Effector memory CD8-positive, alpha-beta T cell (primary cell): Measurements from ENCODE around the gene ST6GALNAC6.

ENCODE experiments used
- ATAC-seq: fragments of 150-1000 bp; cut with Tn5 transposase; replicated peaks from 2 replicates; pipeline ENCODE4 v1.10.0; 2021; ENCODE audit warnings: mild to moderate bottlenecking, moderate library complexity
- DNase-seq, 3 experiments: peaks; one replicate each; pipeline ENCODE4 v3.0.0; 2021
- H3K27ac Mint-ChIP-seq, 2 donors: one replicate each; pipeline ENCODE4 v1.8.0; 2022; ENCODE audit warnings: mild to moderate bottlenecking in 2 of 2, mixed read lengths in 2 of 2, moderate library complexity in 2 of 2
- H3K27me3 Mint-ChIP-seq, 2 donors: one replicate each; pipeline ENCODE4 v1.8.0; 2022; ENCODE audit warnings: mixed read lengths in 2 of 2
- H3K36me3 Mint-ChIP-seq: one replicate; pipeline ENCODE4 v1.8.0; 2022; ENCODE audit warnings: mild to moderate bottlenecking, moderate library complexity, mixed read lengths; ENCODE audit not compliant: insufficient read depth
- H3K4me1 Mint-ChIP-seq, 2 donors: one replicate each; pipeline ENCODE4 v1.8.0; 2022; ENCODE audit warnings: low read depth in 2 of 2, mixed read lengths in 2 of 2
- H3K4me3 Mint-ChIP-seq, 2 donors: one replicate each; pipeline ENCODE4 v1.8.0; 2022; ENCODE audit warnings: mild to moderate bottlenecking in 2 of 2, mixed read lengths in 2 of 2, moderate library complexity in 2 of 2
- H3K9me3 Mint-ChIP-seq, 2 donors: one replicate each; pipeline ENCODE4 v1.8.0; 2022; ENCODE audit warnings: mixed read lengths in 2 of 2

Gene ST6GALNAC6

GRCh38 chr9:127928676-127929624 lies 29.5 kb upstream of the ST6GALNAC6 start:
- Mint-ChIP-seq H3K36me3 (peaks cover 35% of the 10 kb centered on the region), H3K27ac (no peak overlapping the region), H3K9me3 (no peaks in the 10 kb centered on the region), H3K4me1 (peaks cover 10 to 18% of the 10 kb centered on the region in 2 donors), H3K27me3 (peaks cover 7 to 9% of the 10 kb centered on the region in 2 donors), H3K4me3 (peak overlapping the region; percentile 51 to 78)
- ATAC-seq: no peak
- no peak for DNase-seq

GRCh38 chr9:127927988-127928675 lies 28.7 kb upstream of the ST6GALNAC6 start:
- Mint-ChIP-seq H3K4me1 (peaks cover 10 to 17% of the 10 kb centered on the region in 2 donors), H3K27me3 (peaks cover 7 to 9% of the 10 kb centered on the region in 2 donors), H3K9me3 (no peaks in the 10 kb centered on the region), H3K27ac (no peak overlapping the region), H3K4me3 (peak overlapping the region; percentile 44 to 51), H3K36me3 (peaks cover 35% of the 10 kb centered on the region)
- ATAC-seq: no peak
- no peak for DNase-seq

DNA sequence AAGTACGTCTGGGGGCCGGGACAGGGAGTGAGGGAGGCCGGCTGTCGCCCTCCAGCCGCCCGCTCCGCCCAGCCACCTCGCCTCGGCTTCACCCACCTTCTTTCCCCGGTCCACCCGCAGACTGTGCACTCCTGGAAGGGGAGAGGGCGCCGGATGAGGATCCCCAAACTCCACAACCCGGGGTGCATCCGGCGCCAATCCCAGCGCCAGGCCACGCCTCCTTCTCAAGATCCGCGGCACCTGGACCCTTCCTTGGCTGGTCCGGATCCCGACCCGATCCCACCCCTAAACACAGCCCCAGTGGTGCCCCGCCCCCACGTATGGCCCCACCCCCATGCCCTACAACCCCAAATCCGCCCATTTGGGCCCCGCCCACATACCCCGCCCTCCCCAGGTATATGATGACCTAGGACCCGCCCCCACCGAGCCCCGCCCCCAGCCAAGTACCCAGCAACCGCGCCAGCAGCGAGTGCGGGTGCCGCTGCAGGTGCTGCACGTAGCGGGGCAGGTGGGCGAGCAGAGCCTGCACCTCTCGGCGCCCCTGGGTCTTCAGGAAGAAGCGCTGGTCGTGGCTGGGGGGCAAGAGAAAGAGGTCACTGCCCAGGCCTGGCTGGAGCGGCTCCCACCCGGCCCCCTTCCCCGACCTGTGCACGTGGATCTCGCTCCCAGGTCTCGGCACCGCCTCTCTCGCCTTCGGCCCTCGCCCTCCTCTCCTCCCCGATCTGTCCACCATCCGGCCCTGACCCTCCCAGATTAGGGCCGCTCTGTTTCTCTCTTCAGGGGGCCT lies 28.0 kb upstream of the ST6GALNAC6 start:
- H3K4me1 Mint-ChIP-seq: peaks cover 6 to 14% of the 10 kb centered on the region in 2 donors
- H3K4me3 Mint-ChIP-seq: peak overlapping the region; percentile 59 to 71
- no peak overlapping the region for H3K27ac Mint-ChIP-seq
- DNase-seq (peak in 2 of 3 experiments; percentile 32 to 41), ATAC-seq (peak; percentile 55)
- peaks cover 7 to 9% of the 10 kb centered on the region in 2 donors for H3K27me3 Mint-ChIP-seq
- peaks cover 30% of the 10 kb centered on the region for H3K36me3 Mint-ChIP-seq
- H3K9me3 Mint-ChIP-seq: no peaks in the 10 kb centered on the region

GRCh38 chr9:127926906-127927200 lies 27.4 kb upstream of the ST6GALNAC6 start:
- H3K4me1 Mint-ChIP-seq: peaks cover 6 to 17% of the 10 kb centered on the region in 2 donors
- no peak overlapping the region for H3K27ac Mint-ChIP-seq
- H3K36me3 Mint-ChIP-seq: peaks cover 32% of the 10 kb centered on the region
- peak; percentile 2 for ATAC-seq
- DNase-seq: no peak
- H3K27me3 Mint-ChIP-seq: peaks cover 7 to 9% of the 10 kb centered on the region in 2 donors
- no peaks in the 10 kb centered on the region for H3K9me3 Mint-ChIP-seq
- H3K4me3 Mint-ChIP-seq: peak overlapping the region; percentile 59 to 71

GRCh38 chr9:127925959-127926905 lies 26.8 kb upstream of the ST6GALNAC6 start:
- Mint-ChIP-seq H3K27ac (no peak overlapping the region), H3K4me1 (peaks cover 3 to 17% of the 10 kb centered on the region in 2 donors), H3K4me3 (peak overlapping the region in 1 of 2 donors; percentile 71), H3K9me3 (no peaks in the 10 kb centered on the region), H3K36me3 (peaks cover 32% of the 10 kb centered on the region), H3K27me3 (peaks cover 7 to 9% of the 10 kb centered on the region in 2 donors)
- DNase-seq (no peak), ATAC-seq (no peak)

GRCh38 chr9:127924736-127925444 lies 25.5 kb upstream of the ST6GALNAC6 start:
- peaks cover 0 to 17% of the 10 kb centered on the region in 2 donors for H3K4me1 Mint-ChIP-seq
- DNase-seq (no peak), ATAC-seq (no peak)
- H3K4me3 Mint-ChIP-seq: no peak overlapping the region
- H3K27me3 Mint-ChIP-seq: peaks cover 7 to 9% of the 10 kb centered on the region in 2 donors
- H3K9me3 Mint-ChIP-seq: no peaks in the 10 kb centered on the region
- H3K27ac Mint-ChIP-seq: no peak overlapping the region
- H3K36me3 Mint-ChIP-seq: peaks cover 24% of the 10 kb centered on the region

- Mint-ChIP-seq H3K27ac (no peak overlapping the region), H3K36me3 (peaks cover 26% of the 10 kb centered on the region), H3K9me3 (no peaks in the 10 kb centered on the region), H3K4me3 (no peak overlapping the region), H3K27me3 (peaks cover 7 to 9% of the 10 kb centered on the region in 2 donors), H3K4me1 (peaks cover 0 to 20% of the 10 kb centered on the region in 2 donors)
- no peak for ATAC-seq
- no peak for DNase-seq
Observed at GRCh38 chr9:127923771-127924170, 24.4 kb upstream of the ST6GALNAC6 start.

GRCh38 chr9:127923046-127923445 lies 23.6 kb upstream of the ST6GALNAC6 start:
- Mint-ChIP-seq H3K4me1 (peaks cover 0 to 26% of the 10 kb centered on the region in 2 donors), H3K9me3 (no peaks in the 10 kb centered on the region), H3K36me3 (peaks cover 26% of the 10 kb centered on the region), H3K4me3 (no peak overlapping the region), H3K27me3 (peaks cover 7 to 9% of the 10 kb centered on the region in 2 donors), H3K27ac (no peak overlapping the region)
- DNase-seq (no peak), ATAC-seq (no peak)

DNA sequence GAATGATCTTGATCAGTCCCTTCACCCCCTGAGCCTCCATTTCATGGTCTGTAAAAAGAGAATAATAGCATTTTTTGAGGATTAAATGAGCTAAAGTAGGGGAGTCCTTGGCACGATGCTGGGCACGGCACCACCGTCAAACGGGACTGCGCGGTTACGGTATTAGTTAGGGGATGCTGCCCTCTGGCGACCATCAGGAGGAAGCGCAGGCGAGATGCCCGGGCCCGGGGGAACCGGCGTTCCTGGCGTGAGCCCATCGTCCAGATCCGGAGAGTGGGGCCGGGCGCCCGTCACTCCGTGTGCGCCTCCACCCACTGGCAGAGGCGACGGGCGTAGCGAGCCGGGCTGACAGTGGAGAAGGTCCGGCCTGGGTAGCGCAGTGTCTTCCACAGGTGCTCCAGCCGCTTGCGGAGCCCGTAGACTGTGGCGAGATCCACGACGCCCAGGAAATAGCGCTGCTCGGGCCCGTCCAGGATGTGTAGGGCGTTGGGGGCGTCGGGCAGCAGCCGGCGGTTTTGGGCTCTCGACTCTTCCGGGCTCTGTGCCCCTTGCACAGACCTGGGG lies 22.2 kb upstream of the ST6GALNAC6 start:
- ATAC-seq: peak; percentile 51
- H3K27ac Mint-ChIP-seq: peak overlapping the region; percentile 46 to 49
- peaks cover 7 to 9% of the 10 kb centered on the region in 2 donors for H3K27me3 Mint-ChIP-seq
- H3K4me3 Mint-ChIP-seq: peak overlapping the region; percentile 51 to 70
- DNase-seq: peak; percentile 81 to 86 (median 81)
- H3K4me1 Mint-ChIP-seq: peaks cover 6 to 30% of the 10 kb centered on the region in 2 donors
- H3K36me3 Mint-ChIP-seq: peaks cover 22% of the 10 kb centered on the region
- H3K9me3 Mint-ChIP-seq: no peaks in the 10 kb centered on the region

DNA sequence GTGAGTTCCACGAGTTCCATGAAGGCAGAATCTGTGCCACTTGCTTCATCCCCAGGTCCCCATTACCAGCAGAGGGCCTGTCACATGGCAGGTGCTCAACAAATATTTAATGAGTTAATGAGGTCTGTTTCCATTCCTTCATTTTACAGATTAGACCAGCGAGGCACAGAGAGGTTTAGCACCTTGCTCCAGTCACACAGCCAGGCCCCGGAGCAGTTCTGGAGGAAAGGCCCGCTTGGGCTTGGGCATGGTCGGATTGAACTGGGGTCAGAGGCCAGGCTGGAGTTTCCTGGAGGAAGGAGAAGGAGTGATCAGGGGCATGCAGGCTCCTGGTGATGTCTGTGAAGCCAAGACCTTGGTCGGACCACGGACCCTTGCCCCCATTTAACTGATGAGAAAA lies 21.4 kb upstream of the ST6GALNAC6 start:
- ATAC-seq (no peak), DNase-seq (no peak)
- peaks cover 2 to 9% of the 10 kb centered on the region in 2 donors for H3K27me3 Mint-ChIP-seq
- peaks cover 24% of the 10 kb centered on the region for H3K36me3 Mint-ChIP-seq
- peaks cover 8 to 32% of the 10 kb centered on the region in 2 donors for H3K4me1 Mint-ChIP-seq
- no peak overlapping the region for H3K27ac Mint-ChIP-seq
- H3K4me3 Mint-ChIP-seq: no peak overlapping the region
- H3K9me3 Mint-ChIP-seq: no peaks in the 10 kb centered on the region

DNA sequence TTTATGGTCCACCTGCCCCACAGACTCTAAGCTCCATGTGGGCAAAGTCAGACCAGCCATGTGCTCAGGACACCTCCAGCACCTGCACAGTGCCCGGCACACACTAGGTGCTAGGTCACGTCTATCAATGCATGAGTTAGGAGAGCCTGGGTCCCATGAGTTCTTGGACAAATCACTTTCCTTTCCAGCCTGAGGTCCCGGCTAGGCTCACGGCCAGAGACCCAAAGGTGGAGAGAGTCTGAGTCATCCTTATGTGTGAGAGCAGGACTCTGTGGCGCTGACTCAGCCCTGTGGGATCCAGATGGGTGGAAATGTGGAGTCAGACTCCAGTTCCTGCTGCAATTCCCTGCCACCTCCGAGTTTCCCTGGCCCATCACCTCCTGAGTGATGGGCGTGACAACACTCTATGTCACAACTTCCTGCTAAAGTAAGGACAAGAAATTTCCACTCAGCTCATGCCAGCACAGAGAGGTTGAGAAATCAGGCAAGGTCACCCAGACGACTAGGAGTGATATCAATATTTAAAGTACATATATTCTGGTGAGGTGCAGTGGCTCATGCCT lies 19.9 kb upstream of the ST6GALNAC6 start:
- Mint-ChIP-seq H3K36me3 (peaks cover 24% of the 10 kb centered on the region), H3K4me1 (peaks cover 19 to 41% of the 10 kb centered on the region in 2 donors), H3K4me3 (no peak overlapping the region), H3K27ac (peak overlapping the region in 1 of 2 donors; percentile 87), H3K27me3 (peaks cover 0 to under 1% of the 10 kb centered on the region in 2 donors), H3K9me3 (no peaks in the 10 kb centered on the region)
- no peak for ATAC-seq
- DNase-seq: no peak
